Activated CD8-positive, alpha-beta memory T cell treated with anti-CD3 and anti-CD28 coated beads, Interleukin-2, amount 10 ng/mL, durations not matched to agents 7 days and 5 days (primary cell): ENCODE data around the gene FOXI3. TPM values are rescaled to one million over a fixed set of nuclear protein-coding genes. Genes with fewer than 3 reads are reported as not detected.
"Not testable (repeated sequence)": the region's sequence is repeated elsewhere in the genome, so short reads cannot be mapped to it uniquely, and the experiment has no call there.

ENCODE experiments used
- ATAC-seq: fragments of 150-1000 bp; cut with Tn5 transposase; one replicate; pipeline ENCODE4 v1.10.0; 2021; ENCODE audit warnings: moderate library complexity
- CTCF ChIA-PET: fragments of 350-600 bp; sonication (Branson Sonifier 250); formaldehyde crosslinking; loops from one replicate; lab custom pipeline; 2021; ENCODE audit warnings: antibody characterized with exemption; lab: Charles Lee
- DNase-seq: peaks from one replicate; pipeline ENCODE4 v3.0.0-alpha.2; 2020
- H3K27ac Mint-ChIP-seq: one replicate; pipeline ENCODE4 v1.8.0; 2021; ENCODE audit warnings: mild to moderate bottlenecking, mixed read lengths
- H3K27me3 Mint-ChIP-seq: one replicate; pipeline ENCODE4 v1.8.0; 2021; ENCODE audit warnings: mixed read lengths
- H3K36me3 Mint-ChIP-seq: one replicate; pipeline ENCODE4 v1.8.0; 2021; ENCODE audit warnings: mild to moderate bottlenecking, mixed read lengths
- H3K4me1 Mint-ChIP-seq: one replicate; pipeline ENCODE4 v1.8.0; 2021; ENCODE audit warnings: mixed read lengths
- H3K4me3 Mint-ChIP-seq: one replicate; pipeline ENCODE4 v1.8.0; 2021; ENCODE audit warnings: mild to moderate bottlenecking, moderate library complexity, mixed read lengths
- H3K9me3 Mint-ChIP-seq: one replicate; pipeline ENCODE4 v1.8.0; 2022; ENCODE audit warnings: low read depth, mixed read lengths
- total RNA-seq, 2 experiments: library from RNA; stranded (reverse); gene quantifications; one replicate each; pipeline ENCODE4 v1.2.3, GENCODE V29; 2021

Gene FOXI3
- total RNA-seq, 2 experiments from 2014 or later = not detected

GRCh38 chr2:88408870-88409269 is 43.6 kb downstream of the FOXI3 start:
- H3K4me3 Mint-ChIP-seq, H3K27ac Mint-ChIP-seq, DNase-seq, CTCF ChIA-PET, ATAC-seq, H3K9me3 Mint-ChIP-seq, H3K27me3 Mint-ChIP-seq, H3K36me3 Mint-ChIP-seq, H3K4me1 Mint-ChIP-seq: not testable (repeated sequence)

- CTCF ChIA-PET = no interaction called here
- Mint-ChIP-seq H3K27ac (no peak overlapping the region), H3K4me1 (no peaks in the 10 kb centered on the region), H3K4me3 (no peak overlapping the region), H3K9me3 (no peaks in the 10 kb centered on the region), H3K27me3 (peaks cover 21% of the 10 kb centered on the region), H3K36me3 (no peaks in the 10 kb centered on the region)
- ATAC-seq (no peak), DNase-seq (no peak)
Observed at GRCh38 chr2:88400037-88400767, 52.3 kb downstream of the FOXI3 start.

GRCh38 chr2:88398180-88398579 is 54.3 kb downstream of the FOXI3 start:
- Mint-ChIP-seq H3K27me3 (peaks cover 19% of the 10 kb centered on the region), H3K36me3 (no peaks in the 10 kb centered on the region), H3K4me3 (no peak overlapping the region), H3K4me1 (no peaks in the 10 kb centered on the region), H3K9me3 (no peaks in the 10 kb centered on the region), H3K27ac (no peak overlapping the region)
- ATAC-seq = no peak
- CTCF ChIA-PET = no interaction called here
- no peak for DNase-seq

Other genes starting within 250 kb of the FOXI3 start
- gene EIF2AK3, start 174.8 kb upstream of the FOXI3 start, total RNA-seq = 10 to 100 TPM; 17.0 to 29.8 TPM
- 10 to 100 TPM; 42.1 to 54.4 TPM for gene RPIA, start 239.0 kb upstream of the FOXI3 start, total RNA-seq